GM12878 (cell line): ENCODE results near the gene FAM24B. TPM values are rescaled to one million over a fixed set of nuclear protein-coding genes. Genes with fewer than 3 reads are reported as not detected.

Experiments
- BCL3 ChIP-seq: IDR thresholded peaks from 2 replicates; pipeline ENCODE4 v1.6.1; 2011; ENCODE audit warnings: borderline replicate concordance, low read depth, mild to moderate bottlenecking, moderate library complexity, low read length; ENCODE audit not compliant: insufficient read depth, poor library complexity, severe bottlenecking
- BHLHE40 ChIP-seq, 2 experiments: fragments of 450-650 bp in 1 of 2; IDR thresholded peaks; 2 replicates each; pipeline ENCODE4 v1.6.1; 2011 to 2017; ENCODE audit warnings: low read depth in 2 of 2, borderline replicate concordance in 1 of 2, improper control_type of control experiment in 1 of 2, low read length in 1 of 2, mild to moderate bottlenecking in 1 of 2
- CHD2 ChIP-seq: IDR thresholded peaks from 2 replicates; pipeline ENCODE4 v1.6.1; 2011; ENCODE audit warnings: low read depth, low read length, improper control_type of control experiment, borderline replicate concordance
- E2F8 ChIP-seq: fragments of 450-650 bp; IDR thresholded peaks from 2 replicates; pipeline ENCODE4 v1.6.1; 2018; ENCODE audit warnings: mild to moderate bottlenecking, low read depth, moderate library complexity; ENCODE audit not compliant: partially characterized antibody
- KAT2A ChIP-seq: conservative IDR thresholded peaks from 2 replicates; pipeline ENCODE4 v1.6.1; 2011; ENCODE audit warnings: low read depth, low read length; ENCODE audit not compliant: control insufficient read depth
- KDM1A ChIP-seq: fragments of 200-600 bp; sonication (generic); IDR thresholded peaks from 2 replicates; pipeline ENCODE4 v1.6.1; 2016; ENCODE audit warnings: borderline replicate concordance
- LARP7 ChIP-seq: fragments of 450-650 bp; IDR thresholded peaks from 2 replicates; pipeline ENCODE4 v1.6.1; 2017; ENCODE audit warnings: mild to moderate bottlenecking
- MEF2A ChIP-seq: IDR thresholded peaks from 2 replicates; pipeline ENCODE4 v1.6.1; 2011; ENCODE audit warnings: low read depth, mild to moderate bottlenecking, low read length, moderate library complexity; ENCODE audit not compliant: insufficient read depth
- MTA2 ChIP-seq: fragments of 450-650 bp; IDR thresholded peaks from 2 replicates; pipeline ENCODE4 v1.6.1; 2016; ENCODE audit warnings: low read depth, mild to moderate bottlenecking, moderate library complexity
- NKRF ChIP-seq: fragments of 450-650 bp; conservative IDR thresholded peaks from 2 replicates; pipeline ENCODE4 v1.6.1; 2017; ENCODE audit warnings: mild to moderate bottlenecking, moderate library complexity
- NRF1 ChIP-seq: conservative IDR thresholded peaks from 2 replicates; pipeline ENCODE4 v1.6.1; 2011; ENCODE audit warnings: mild to moderate bottlenecking, low read depth, low read length, improper control_type of control experiment
- PAX8 ChIP-seq: fragments of 450-650 bp; IDR thresholded peaks from 2 replicates; pipeline ENCODE4 v1.6.1; 2017; ENCODE audit warnings: mild to moderate bottlenecking, moderate library complexity
- PML ChIP-seq: IDR thresholded peaks from 2 replicates; pipeline ENCODE4 v1.6.1; 2012; ENCODE audit warnings: low read length, inconsistent platforms
- POU2F2 ChIP-seq: IDR thresholded peaks from 3 replicates; pipeline ENCODE4 v1.6.1; 2011; ENCODE audit warnings: low read depth, mild to moderate bottlenecking, low read length, borderline replicate concordance
- SREBF2 ChIP-seq: IDR thresholded peaks from 2 replicates; pipeline ENCODE4 v1.6.1; 2012; ENCODE audit warnings: mild to moderate bottlenecking, low read length
- STAT3 ChIP-seq: IDR thresholded peaks from 2 replicates; pipeline ENCODE4 v1.6.1; 2011; ENCODE audit warnings: low read depth, low read length, improper control_type of control experiment
- TBL1XR1 ChIP-seq: IDR thresholded peaks from 2 replicates; pipeline ENCODE4 v1.6.1; 2012; ENCODE audit warnings: low read depth, low read length, improper control_type of control experiment
- WRNIP1 ChIP-seq: IDR thresholded peaks from 2 replicates; pipeline ENCODE4 v1.6.1; 2011; ENCODE audit warnings: low read depth, low read length, improper control_type of control experiment, borderline replicate concordance
- ZBTB4 ChIP-seq: fragments of 450-650 bp; formaldehyde crosslinking; IDR thresholded peaks from 2 replicates; pipeline ENCODE4 v1.4.0; 2022; ENCODE audit warnings: mild to moderate bottlenecking, moderate library complexity
- ZNF24 ChIP-seq: fragments of 450-650 bp; IDR thresholded peaks from 2 replicates; pipeline ENCODE4 v1.6.1; 2017; ENCODE audit warnings: antibody characterized with exemption, mild to moderate bottlenecking
- polyA plus RNA-seq, 11 experiments: library from polyadenylated mRNA; depleted of rRNA in 4 of 11; unstranded in 6 of 11; stranded (reverse) in 5 of 11; fragments of >200 nt; fragmentation: Nextera tagmentation in 4 of 11; fragmentation: Illumina TruSeq in 1 of 11; extraction: Ambion mirVana in 4 of 11; extraction: Trizol in 1 of 11; gene quantifications; 1 replicate in 1 of 11; 2 replicates in 10 of 11; pipeline versions ENCODE4 v1.2.1 to v1.2.3, GENCODE V29; 2011 to 2016; ENCODE audit warnings: inconsistent platforms in 2 of 11, missing spikeins in 2 of 11, low read depth in 1 of 11
- total RNA-seq, 4 experiments: library from RNA; depleted of rRNA in 3 of 4; stranded (reverse); fragments of >200 nt in 3 of 4; fragmentation: Illumina TruSeq in 1 of 4; extraction: Trizol in 1 of 4; gene quantifications; 2 replicates each; pipeline versions ENCODE4 v1.2.1 to v1.2.3, GENCODE V29; 2013 to 2021

The FAM24B gene
- total and polyA plus RNA-seq, 10 of the 15 experiments (the other 5 are each of a cell fraction or from before 2014, with no cell fraction given): 4.8 to 15.3 (median 7.2) TPM

GRCh38 chr10:122879339-122880273 is at the start of gene FAM24B (continued):
- no peak for TF ChIP-seq E2F8
- no peak for TF ChIP-seq ZBTB4 (CRISPR knock-in tag)
- peak; percentile 99 for TF ChIP-seq NKRF
- no peak for TF ChIP-seq SREBF2
- TF ChIP-seq PAX8: no peak
- TF ChIP-seq BCL3: no peak
- no peak for TF ChIP-seq TBL1XR1
- no peak for TF ChIP-seq PML
- no peak for TF ChIP-seq WRNIP1
- TF ChIP-seq ZNF24: no peak
- no peak; the same call in 2 of the 3 replicates for TF ChIP-seq POU2F2
- TF ChIP-seq NRF1: peak; percentile 100
- no peak for TF ChIP-seq KAT2A
- TF ChIP-seq LARP7: peak; percentile 70
- no peak for TF ChIP-seq MTA2
- peak in 1 of 2 experiments; percentile 64; a peak in 2 of 4 replicates for TF ChIP-seq BHLHE40 (IDR thresholded peaks at IDR 0.05; ENCODE audit: borderline replicate concordance in 1 of 2, low read depth in 2 of 2, low read length in 1 of 2)
- TF ChIP-seq STAT3: no peak
- TF ChIP-seq KDM1A: no peak
- TF ChIP-seq CHD2: 0 out of 2 replicates have a peak, but pooled peaks have one; percentile 24
- TF ChIP-seq MEF2A: no peak
